ENCODE results near the gene SF3B5. TPM values are rescaled to one million over a fixed set of nuclear protein-coding genes. Genes with fewer than 3 reads are reported as not detected.

SF3B5 gene
- total RNA-seq (101 TPM), polyA plus RNA-seq (ENCODE audit: insufficient read depth, low read depth, low replicate concordance) (420 TPM)
- long read RNA-seq, donor 1, transcript SF3B5-201 (1 exons, 693 nt): major isoform, 100 of 100 reads
- long read RNA-seq, donor 1, partial matches to known transcripts: 0 of 100 reads
- long read RNA-seq, donor 1, other reads (novel, unspliced or antisense): 0 of 100 reads
- long read RNA-seq, donor 2, transcript SF3B5-201 (1 exons, 693 nt): major isoform, 104 of 104 reads
- long read RNA-seq, donor 2, partial matches to known transcripts: 0 of 104 reads
- long read RNA-seq, donor 2, other reads (novel, unspliced or antisense): 0 of 104 reads
- long read RNA-seq, donor 3, transcript SF3B5-201 (1 exons, 693 nt): major isoform, 126 of 126 reads
- long read RNA-seq, donor 3, partial matches to known transcripts: 0 of 126 reads
- long read RNA-seq, donor 3, other reads (novel, unspliced or antisense): 0 of 126 reads
- long read RNA-seq, donor 4, transcript SF3B5-201 (1 exons, 693 nt): major isoform, 78 of 78 reads
- long read RNA-seq, donor 4, partial matches to known transcripts: 0 of 78 reads
- long read RNA-seq, donor 4, other reads (novel, unspliced or antisense): 0 of 78 reads
- long read RNA-seq, donor 5, partial matches to known transcripts: 0 of 4 reads
- long read RNA-seq, donor 5, other reads (novel, unspliced or antisense): 0 of 4 reads
- long read RNA-seq, donor 6, transcript SF3B5-201 (1 exons, 693 nt): major isoform, 303 of 303 reads
- long read RNA-seq, donor 6, partial matches to known transcripts: 0 of 303 reads
- long read RNA-seq, donor 6, other reads (novel, unspliced or antisense): 0 of 303 reads
- long read RNA-seq, donor 7, transcript SF3B5-201 (1 exons, 693 nt): major isoform, 36 of 36 reads
- long read RNA-seq, donor 7, partial matches to known transcripts: 0 of 36 reads
- long read RNA-seq, donor 7, other reads (novel, unspliced or antisense): 0 of 36 reads
- long read RNA-seq, donor 8, transcript SF3B5-201 (1 exons, 693 nt): major isoform, 125 of 125 reads
- long read RNA-seq, donor 8, partial matches to known transcripts: 0 of 125 reads
- long read RNA-seq, donor 8, other reads (novel, unspliced or antisense): 0 of 125 reads
- long read RNA-seq, donor 9, transcript SF3B5-201 (1 exons, 693 nt): major isoform, 91 of 91 reads
- long read RNA-seq, donor 9, partial matches to known transcripts: 0 of 91 reads
- long read RNA-seq, donor 9, other reads (novel, unspliced or antisense): 0 of 91 reads
- long read RNA-seq, donor 10, transcript SF3B5-201 (1 exons, 693 nt): major isoform, 124 of 124 reads
- long read RNA-seq, donor 10, partial matches to known transcripts: 0 of 124 reads
- long read RNA-seq, donor 10, other reads (novel, unspliced or antisense): 0 of 124 reads

GRCh38 chr6:144095134-144096002 lies at the start of gene SF3B5:
TSS of gene SF3B5 (minus strand) at chr6:144095573. CDS start at chr6:144095497, 76 bp downstream.
- FAIRE-seq: peak; percentile 96
- DNase-seq: peak; percentile 99 to 100 (median 99)
- Histone ChIP-seq H3K27me3 (ENCODE audit: control insufficient read depth, insufficient read depth, low read length) (no peaks in the 10 kb centered on the region), H3K36me3 (ENCODE audit: control insufficient read depth in 2 of 3, insufficient read depth in 3 of 3, low read length in 3 of 3) (no peaks in the 10 kb centered on the region), H3K27ac (ENCODE audit: low read depth in 2 of 2, low read length in 2 of 2) (peak within 1 kb of the TSS; percentile 83 to 86), H3K4me1 (ENCODE audit: control insufficient read depth in 2 of 3, insufficient read depth in 2 of 3, low read depth in 1 of 3, low read length in 3 of 3) (peaks cover 3 to 9% (median 4%) of the 10 kb centered on the region in 3 donors), H3K4me3 (ENCODE audit: low read length in 3 of 3) (peak within 1 kb of the TSS; percentile 93 to 100 (median 97)), H3K9me3 (ENCODE audit: control insufficient read depth in 2 of 3, insufficient read depth in 1 of 3, low read length in 3 of 3) (no peaks in the 10 kb centered on the region), H3K9ac (ENCODE audit: low read length in 3 of 3) (peak within 1 kb of the TSS; percentile 68 to 100 (median 96))
- intact Hi-C loops (cut with DNase I): no loop called here
- TF ChIP-seq, protein P1, sequence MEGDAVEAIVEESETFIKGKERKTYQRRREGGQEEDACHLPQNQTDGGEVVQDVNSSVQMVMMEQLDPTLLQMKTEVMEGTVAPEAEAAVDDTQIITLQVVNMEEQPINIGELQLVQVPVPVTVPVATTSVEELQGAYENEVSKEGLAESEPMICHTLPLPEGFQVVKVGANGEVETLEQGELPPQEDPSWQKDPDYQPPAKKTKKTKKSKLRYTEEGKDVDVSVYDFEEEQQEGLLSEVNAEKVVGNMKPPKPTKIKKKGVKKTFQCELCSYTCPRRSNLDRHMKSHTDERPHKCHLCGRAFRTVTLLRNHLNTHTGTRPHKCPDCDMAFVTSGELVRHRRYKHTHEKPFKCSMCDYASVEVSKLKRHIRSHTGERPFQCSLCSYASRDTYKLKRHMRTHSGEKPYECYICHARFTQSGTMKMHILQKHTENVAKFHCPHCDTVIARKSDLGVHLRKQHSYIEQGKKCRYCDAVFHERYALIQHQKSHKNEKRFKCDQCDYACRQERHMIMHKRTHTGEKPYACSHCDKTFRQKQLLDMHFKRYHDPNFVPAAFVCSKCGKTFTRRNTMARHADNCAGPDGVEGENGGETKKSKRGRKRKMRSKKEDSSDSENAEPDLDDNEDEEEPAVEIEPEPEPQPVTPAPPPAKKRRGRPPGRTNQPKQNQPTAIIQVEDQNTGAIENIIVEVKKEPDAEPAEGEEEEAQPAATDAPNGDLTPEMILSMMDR (IDR thresholded peaks at IDR 0.05; ENCODE audit: borderline replicate concordance, extremely low read depth, insufficient read depth): peak; percentile 36

DNA sequence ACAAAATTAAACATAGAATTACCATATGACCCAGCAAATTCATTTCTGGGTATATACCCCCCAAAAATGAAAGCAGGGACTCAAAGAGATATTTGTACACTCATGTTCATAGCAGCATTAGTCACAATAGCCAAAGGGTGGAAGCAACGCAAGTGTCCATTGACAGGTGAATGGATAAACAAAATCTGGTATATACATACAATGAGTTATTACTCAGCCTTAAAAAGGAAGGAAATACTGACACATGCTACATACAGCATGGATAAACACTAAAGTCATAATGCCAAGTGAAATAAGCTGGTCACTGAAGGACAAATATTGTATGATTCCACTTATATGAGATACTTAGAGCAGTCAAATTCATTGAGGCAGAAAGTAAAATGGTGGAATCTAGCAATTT lies 49.6 kb upstream of the SF3B5 start:
- Histone ChIP-seq H3K4me3 (ENCODE audit: low read length in 3 of 3) (no peak overlapping the region), H3K27ac (ENCODE audit: low read depth in 2 of 2, low read length in 2 of 2) (no peak overlapping the region), H3K36me3 (ENCODE audit: control insufficient read depth in 2 of 3, insufficient read depth in 3 of 3, low read length in 3 of 3) (no peaks in the 10 kb centered on the region), H3K27me3 (ENCODE audit: control insufficient read depth, insufficient read depth, low read length) (peaks cover 3% of the 10 kb centered on the region), H3K9me3 (ENCODE audit: control insufficient read depth in 2 of 3, insufficient read depth in 1 of 3, low read length in 3 of 3) (no peaks in the 10 kb centered on the region), H3K9ac (ENCODE audit: low read length in 3 of 3) (no peak overlapping the region), H3K4me1 (ENCODE audit: control insufficient read depth in 2 of 3, insufficient read depth in 2 of 3, low read depth in 1 of 3, low read length in 3 of 3) (no peaks in the 10 kb centered on the region)
- TF ChIP-seq, protein P1 (IDR thresholded peaks at IDR 0.05; ENCODE audit: borderline replicate concordance, extremely low read depth, insufficient read depth): no peak
- FAIRE-seq (no peak), DNase-seq (no peak)
- intact Hi-C loops (cut with DNase I): no loop called here

GRCh38 chr6:144143878-144144277 lies 48.5 kb upstream of the SF3B5 start:
- Histone ChIP-seq H3K4me1 (ENCODE audit: control insufficient read depth in 2 of 3, insufficient read depth in 2 of 3, low read depth in 1 of 3, low read length in 3 of 3) (no peaks in the 10 kb centered on the region), H3K9ac (ENCODE audit: low read length in 3 of 3) (no peak overlapping the region), H3K4me3 (ENCODE audit: low read length in 3 of 3) (no peak overlapping the region), H3K9me3 (ENCODE audit: control insufficient read depth in 2 of 3, insufficient read depth in 1 of 3, low read length in 3 of 3) (no peaks in the 10 kb centered on the region), H3K36me3 (ENCODE audit: control insufficient read depth in 2 of 3, insufficient read depth in 3 of 3, low read length in 3 of 3) (no peaks in the 10 kb centered on the region), H3K27me3 (ENCODE audit: control insufficient read depth, insufficient read depth, low read length) (no peaks in the 10 kb centered on the region), H3K27ac (ENCODE audit: low read depth in 2 of 2, low read length in 2 of 2) (no peak overlapping the region)
- DNase-seq (no peak), FAIRE-seq (no peak)
- TF ChIP-seq, protein P1 (IDR thresholded peaks at IDR 0.05; ENCODE audit: borderline replicate concordance, extremely low read depth, insufficient read depth): no peak
- intact Hi-C loops (cut with DNase I): no loop called here

Measured in kidney (tissue), 22 donors.